ENCODE results near the gene YPEL2. TPM values are rescaled to one million over a fixed set of nuclear protein-coding genes. Genes with fewer than 3 reads are reported as not detected.
A peak's percentile ranks its signal among the peaks of the same experiment; 100 is the strongest.

YPEL2 gene
- total RNA-seq, 6 experiments from 2014 or later: 9.2 to 23.3 (median 15.2) TPM

DNA sequence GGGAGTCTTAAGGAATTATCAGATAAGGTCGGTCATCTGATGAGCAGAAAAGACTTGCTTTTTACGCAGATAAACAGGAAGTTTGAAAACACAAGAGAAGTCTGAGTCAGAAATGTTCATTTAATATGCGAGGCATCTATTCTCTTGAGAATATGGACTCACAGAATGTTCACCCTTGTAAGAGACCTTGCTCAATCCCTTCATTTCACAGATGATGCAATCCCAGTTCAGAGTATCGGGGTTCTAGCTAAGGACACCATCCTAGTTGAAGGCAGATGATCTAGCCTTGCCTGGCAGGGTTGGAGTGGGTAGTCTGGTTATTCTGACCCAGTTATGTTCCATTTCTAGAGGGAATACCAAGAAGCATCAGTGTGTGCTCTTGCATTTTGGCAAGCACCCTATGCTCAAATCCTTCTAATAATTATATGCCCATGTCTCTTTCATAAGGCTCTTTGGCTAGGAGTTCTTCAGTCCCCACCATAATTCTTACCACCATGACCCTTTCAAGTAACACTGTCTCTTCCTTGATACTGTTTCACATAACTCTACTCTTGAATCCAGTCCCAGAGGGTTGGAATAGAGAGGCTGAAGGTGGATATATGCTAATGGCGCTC lies 42.5 kb downstream of the YPEL2 start:
- no peaks in the 10 kb centered on the region for H3K9me3 ChIP-seq
- intact Hi-C loops (cut with DNase I): loop anchor here (5.0 to 10.0 kb wide), 2 partner anchors 42 to 51 kb away; partner anchors contain the start of gene YPEL2 (in 1 of the 2)
- TF ChIP-seq POLR2A (IDR thresholded peaks at IDR 0.05): no peak
- TF ChIP-seq, protein P1, sequence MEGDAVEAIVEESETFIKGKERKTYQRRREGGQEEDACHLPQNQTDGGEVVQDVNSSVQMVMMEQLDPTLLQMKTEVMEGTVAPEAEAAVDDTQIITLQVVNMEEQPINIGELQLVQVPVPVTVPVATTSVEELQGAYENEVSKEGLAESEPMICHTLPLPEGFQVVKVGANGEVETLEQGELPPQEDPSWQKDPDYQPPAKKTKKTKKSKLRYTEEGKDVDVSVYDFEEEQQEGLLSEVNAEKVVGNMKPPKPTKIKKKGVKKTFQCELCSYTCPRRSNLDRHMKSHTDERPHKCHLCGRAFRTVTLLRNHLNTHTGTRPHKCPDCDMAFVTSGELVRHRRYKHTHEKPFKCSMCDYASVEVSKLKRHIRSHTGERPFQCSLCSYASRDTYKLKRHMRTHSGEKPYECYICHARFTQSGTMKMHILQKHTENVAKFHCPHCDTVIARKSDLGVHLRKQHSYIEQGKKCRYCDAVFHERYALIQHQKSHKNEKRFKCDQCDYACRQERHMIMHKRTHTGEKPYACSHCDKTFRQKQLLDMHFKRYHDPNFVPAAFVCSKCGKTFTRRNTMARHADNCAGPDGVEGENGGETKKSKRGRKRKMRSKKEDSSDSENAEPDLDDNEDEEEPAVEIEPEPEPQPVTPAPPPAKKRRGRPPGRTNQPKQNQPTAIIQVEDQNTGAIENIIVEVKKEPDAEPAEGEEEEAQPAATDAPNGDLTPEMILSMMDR (IDR thresholded peaks at IDR 0.05): no peak
- H3K4me3 ChIP-seq: no peak overlapping the region
- WGBS (ENCODE audit: insufficient coverage, low coverage, low lambda C conversion rate, missing lambda C conversion rate): 41% methylated on average over 5 of the region's 5 CpGs
- H3K27me3 ChIP-seq: no peaks in the 10 kb centered on the region
- H3K36me3 ChIP-seq: no peaks in the 10 kb centered on the region
- no peak for DNase-seq
- H3K4me1 ChIP-seq: peaks cover 0 to 59% (median 33%) of the 10 kb centered on the region in 4 donors
- H3K27ac ChIP-seq: peak overlapping the region; percentile 65 to 78 (median 70)
- no peak for ATAC-seq

DNA sequence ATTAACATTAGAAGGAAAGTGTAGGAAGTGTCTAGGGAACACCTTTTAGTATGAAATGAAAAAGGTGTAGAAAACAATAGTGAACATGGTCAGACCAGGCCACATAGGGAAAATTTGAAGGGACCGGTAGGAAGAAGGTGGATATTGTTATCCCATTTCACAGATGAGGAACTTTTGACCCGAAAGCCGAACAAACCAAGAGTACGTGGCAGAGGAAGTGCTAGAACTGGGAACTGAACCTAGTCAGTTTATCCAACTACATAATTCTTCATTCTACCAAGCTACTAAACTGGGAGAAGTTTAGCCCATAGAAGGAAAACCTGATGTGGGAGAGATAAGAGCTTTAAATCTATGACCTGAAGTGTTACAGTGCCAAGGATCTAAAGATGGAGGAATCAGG lies 43.2 kb downstream of the YPEL2 start:
- Histone ChIP-seq H3K4me1 (peaks cover 0 to 53% (median 30%) of the 10 kb centered on the region in 4 donors), H3K4me3 (no peak overlapping the region)
- intact Hi-C loops (cut with DNase I): loop anchor here (5.0 to 10.0 kb wide), 2 partner anchors 42 to 50 kb away; partner anchors contain the start of gene YPEL2 (in 1 of the 2)

DNA sequence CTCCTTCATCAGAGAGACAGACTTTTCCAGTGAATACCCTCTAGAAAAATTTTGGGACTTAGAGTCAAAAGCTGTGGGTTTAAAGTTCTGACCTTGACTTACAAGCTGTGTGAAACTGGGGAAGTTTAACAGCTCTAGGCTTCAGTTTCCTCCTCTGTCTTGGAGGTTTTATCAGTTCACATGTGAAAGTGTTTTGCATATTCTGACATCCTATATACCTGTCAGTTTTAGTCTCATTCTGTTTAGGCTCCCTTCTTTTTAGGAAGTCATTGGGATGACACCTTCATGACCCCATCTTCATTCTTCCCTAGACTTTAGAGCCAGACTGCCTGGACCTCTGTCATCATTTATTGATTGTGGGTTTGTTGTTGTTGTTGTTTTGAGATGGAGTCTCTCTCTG lies 44.4 kb downstream of the YPEL2 start:
- H3K27ac ChIP-seq: no peak overlapping the region
- DNase-seq (no peak), ATAC-seq (no peak)
- TF ChIP-seq, protein P1 (IDR thresholded peaks at IDR 0.05): no peak
- TF ChIP-seq POLR2A (IDR thresholded peaks at IDR 0.05): no peak
- no peaks in the 10 kb centered on the region for H3K27me3 ChIP-seq
- H3K4me1 ChIP-seq: peaks cover 0 to 40% (median 21%) of the 10 kb centered on the region in 4 donors
- no peaks in the 10 kb centered on the region for H3K9me3 ChIP-seq
- intact Hi-C loops (cut with DNase I): loop anchor here (10.0 kb wide), 1 partner anchor 49 kb away; no protein-coding TSS in a partner anchor
- peaks cover 0 to 2% (median 0%) of the 10 kb centered on the region in 4 donors for H3K36me3 ChIP-seq
- H3K4me3 ChIP-seq: no peak overlapping the region

More for the DNA sequence above, 43.2 kb downstream of the YPEL2 start:
- H3K9me3 ChIP-seq: no peaks in the 10 kb centered on the region
- TF ChIP-seq POLR2A (IDR thresholded peaks at IDR 0.05): no peak
- TF ChIP-seq, protein P1 (IDR thresholded peaks at IDR 0.05): no peak
- H3K27me3 ChIP-seq: no peaks in the 10 kb centered on the region
- no peak for ATAC-seq
- DNase-seq: no peak
- WGBS (ENCODE audit: insufficient coverage, low coverage, low lambda C conversion rate, missing lambda C conversion rate): 94% methylated on average over 4 of the region's 4 CpGs
- H3K27ac ChIP-seq: peak overlapping the region; percentile 7 to 78 (median 70)
- no peaks in the 10 kb centered on the region for H3K36me3 ChIP-seq

DNA sequence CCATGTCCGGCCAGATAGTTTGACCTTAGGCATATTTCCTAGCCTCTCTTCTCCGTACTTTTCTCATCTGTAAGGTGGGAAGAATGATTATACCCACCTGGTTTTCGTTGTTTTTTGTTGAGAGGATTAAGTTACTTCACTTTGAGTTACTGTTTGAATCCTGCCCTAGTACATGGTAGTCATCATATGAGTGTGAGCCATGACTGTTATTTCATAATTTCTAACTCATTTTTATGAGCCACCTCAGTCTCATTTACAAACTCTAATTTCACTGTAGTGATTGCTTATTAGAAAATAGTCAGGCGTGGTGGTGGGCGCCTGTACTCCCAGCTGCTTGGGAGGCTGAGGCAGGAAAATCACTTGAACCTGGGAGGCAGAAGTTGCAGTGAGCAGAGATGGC lies 45.1 kb downstream of the YPEL2 start:
- Histone ChIP-seq H3K36me3 (peaks cover 0 to 2% (median 0%) of the 10 kb centered on the region in 4 donors), H3K9me3 (no peaks in the 10 kb centered on the region), H3K27ac (no peak overlapping the region), H3K27me3 (no peaks in the 10 kb centered on the region), H3K4me3 (no peak overlapping the region), H3K4me1 (peaks cover 0 to 40% (median 15%) of the 10 kb centered on the region in 4 donors)
- ATAC-seq (no peak), DNase-seq (no peak)
- TF ChIP-seq POLR2A (IDR thresholded peaks at IDR 0.05): no peak
- TF ChIP-seq, protein P1 (IDR thresholded peaks at IDR 0.05): no peak
- intact Hi-C loops (cut with DNase I): loop anchor here (10.0 kb wide), 1 partner anchor 48 kb away; no protein-coding TSS in a partner anchor
- WGBS (ENCODE audit: insufficient coverage, low coverage, low lambda C conversion rate, missing lambda C conversion rate): 96% methylated on average over 5 of the region's 5 CpGs
